Myocyte (in vitro differentiated cells): Measurements from ENCODE around the gene IFNW1. TPM values are rescaled to one million over a fixed set of nuclear protein-coding genes. Genes with fewer than 3 reads are reported as not detected.
"Not testable (repeated sequence)": the region's sequence is repeated elsewhere in the genome, so short reads cannot be mapped to it uniquely, and the experiment has no call there.

Experiments
- DNase-seq: peaks from one replicate; pipeline ENCODE4 v3.0.0-alpha.2; 2012; ENCODE audit warnings: low read depth
- polyA plus RNA-seq: library from polyadenylated mRNA; unstranded; fragments of >200 nt; gene quantifications from one replicate; pipeline ENCODE4 v1.2.1, GENCODE V29; 2012; ENCODE audit warnings: missing spikeins
- total RNA-seq: library from RNA; depleted of rRNA; stranded (reverse); fragments of >200 nt; gene quantifications from 2 replicates; pipeline ENCODE4 v1.2.3, GENCODE V29; 2014

The IFNW1 gene
- not detected in 2 replicates for total RNA-seq
- polyA plus RNA-seq: not detected

DNA sequence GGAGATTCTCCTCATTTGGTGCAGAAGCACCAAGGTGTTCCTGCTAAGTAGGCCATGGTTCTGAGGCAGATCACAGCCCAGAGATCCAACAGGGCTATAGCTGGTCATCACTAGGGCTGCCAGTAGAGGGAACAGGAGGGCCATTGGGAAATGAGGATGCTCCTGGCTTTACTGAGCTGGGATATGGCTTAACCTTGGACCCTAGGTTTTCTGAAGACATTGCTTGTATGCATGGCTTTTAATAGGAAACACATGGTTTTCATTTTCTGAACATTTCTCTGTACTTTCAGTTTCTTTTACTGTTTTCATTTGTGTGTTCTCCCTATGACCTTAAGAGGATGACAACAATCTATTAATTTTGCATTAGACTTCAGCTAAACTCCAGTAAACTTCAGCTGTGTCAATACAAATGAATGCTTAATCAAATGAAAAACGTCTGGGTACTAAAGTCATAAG lies at the start of gene IFNW1:
Gene IFNW1, minus strand, starts transcription at position 406 of the 456 bp plus-strand sequence. Its CDS starts 262 bp downstream, at position 144.
- no peak for DNase-seq

DNA sequence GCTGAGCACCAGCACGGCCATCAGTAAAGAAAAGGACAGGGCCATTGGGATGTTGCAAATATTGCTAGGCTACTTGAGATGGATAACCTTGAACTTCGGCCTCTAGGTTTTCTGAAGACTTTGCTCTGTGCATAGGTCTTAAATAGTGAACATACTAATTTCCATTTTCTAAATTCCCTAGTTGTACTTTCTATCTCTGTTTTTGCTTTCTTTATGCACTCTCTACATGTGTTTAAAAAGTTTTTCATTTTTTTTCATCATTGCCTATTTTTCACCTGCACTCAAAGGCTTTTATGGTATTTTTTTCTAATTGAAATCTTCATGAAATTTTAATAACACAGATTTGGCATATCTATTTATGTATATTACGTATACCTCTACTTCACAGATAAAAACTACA lies 45.9 kb upstream of the IFNW1 start, which contains the start of gene IFNA4:
Gene IFNA4, minus strand, starts transcription at position 101 of the 400 bp plus-strand sequence. Its CDS starts 56 bp downstream, at position 45.
- DNase-seq: not testable (repeated sequence)

DNA sequence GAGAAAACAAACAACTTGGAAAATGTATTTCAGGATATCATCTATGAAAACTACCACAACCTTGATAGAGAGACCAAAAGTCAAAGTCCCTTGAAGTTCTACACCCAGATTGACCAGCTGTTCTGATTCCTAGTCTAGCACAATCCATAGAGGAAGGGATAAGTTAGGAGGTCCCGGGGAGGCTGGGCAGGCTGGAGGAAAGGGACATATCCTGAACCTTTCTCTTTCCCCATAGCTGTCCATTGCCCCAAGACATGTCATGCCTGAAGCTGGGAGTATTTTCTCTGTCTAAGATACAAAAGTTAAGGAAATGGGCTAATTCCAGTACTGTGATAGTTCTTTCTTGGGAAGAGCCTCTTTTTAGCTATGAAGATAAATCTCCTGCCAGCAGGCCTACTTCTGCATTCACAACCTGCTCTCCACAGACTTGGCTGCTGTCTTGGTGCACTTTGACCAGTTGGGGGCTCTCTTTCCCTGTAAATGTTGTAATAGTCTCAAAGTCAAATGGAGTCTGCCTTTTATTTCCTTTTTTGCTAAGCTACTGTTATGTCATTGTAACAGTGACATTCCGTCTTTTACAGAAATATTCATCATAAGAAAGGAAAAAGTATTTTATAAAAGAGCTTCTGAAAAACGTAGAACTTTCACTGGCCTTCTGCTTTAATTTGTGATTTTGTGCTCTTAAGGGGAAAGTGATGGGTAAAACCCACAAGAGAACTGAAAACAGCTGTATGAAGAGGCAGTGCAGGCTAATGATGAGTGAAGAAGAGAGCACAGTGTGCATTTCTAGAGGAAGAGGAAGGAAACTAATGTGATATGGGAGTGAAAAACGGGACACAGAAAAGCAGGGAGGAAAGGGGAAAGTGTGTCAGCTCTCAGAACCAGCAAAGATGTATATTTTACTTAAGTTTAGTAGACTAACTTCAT lies 41.4 kb upstream of the IFNW1 start:
- DNase-seq: peak; percentile 21

DNA sequence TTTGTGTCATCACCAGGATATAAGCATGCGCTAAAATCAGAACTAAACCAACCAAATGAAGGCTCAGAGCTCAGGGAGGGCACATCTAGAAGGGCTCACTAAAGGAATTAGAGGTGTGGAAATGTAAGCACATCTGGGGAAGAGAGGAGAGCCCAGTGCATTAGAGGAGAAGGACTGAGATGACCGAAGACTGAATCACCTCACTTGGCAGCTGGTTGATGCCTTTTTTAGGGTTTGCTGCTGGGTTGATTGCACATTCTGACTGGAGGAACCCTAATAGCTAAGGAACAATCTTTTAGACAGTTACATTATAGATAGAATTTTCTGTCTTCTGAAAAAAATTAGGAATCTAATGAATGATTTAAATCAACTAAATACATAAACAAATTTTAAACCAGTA lies 33.0 kb upstream of the IFNW1 start:
- DNase-seq: no peak

DNA sequence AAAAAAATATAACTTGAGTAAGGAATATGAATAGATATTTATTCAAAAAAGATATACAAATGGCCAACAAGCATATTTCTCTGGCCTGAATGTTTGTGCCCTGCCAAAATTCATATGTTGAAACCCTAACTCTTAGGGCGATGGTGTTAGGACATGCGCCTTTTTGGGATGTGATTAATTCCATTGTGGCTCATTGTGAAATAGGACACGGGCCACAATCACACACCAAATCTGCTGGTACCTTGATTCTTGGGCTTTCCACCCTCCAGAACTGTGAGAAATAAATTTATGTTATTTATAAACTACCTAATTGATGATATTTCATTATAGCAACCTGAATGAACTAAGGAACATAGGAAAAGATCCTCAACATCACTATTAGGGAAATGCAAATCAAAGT lies 30.5 kb upstream of the IFNW1 start:
- DNase-seq: no peak

DNA sequence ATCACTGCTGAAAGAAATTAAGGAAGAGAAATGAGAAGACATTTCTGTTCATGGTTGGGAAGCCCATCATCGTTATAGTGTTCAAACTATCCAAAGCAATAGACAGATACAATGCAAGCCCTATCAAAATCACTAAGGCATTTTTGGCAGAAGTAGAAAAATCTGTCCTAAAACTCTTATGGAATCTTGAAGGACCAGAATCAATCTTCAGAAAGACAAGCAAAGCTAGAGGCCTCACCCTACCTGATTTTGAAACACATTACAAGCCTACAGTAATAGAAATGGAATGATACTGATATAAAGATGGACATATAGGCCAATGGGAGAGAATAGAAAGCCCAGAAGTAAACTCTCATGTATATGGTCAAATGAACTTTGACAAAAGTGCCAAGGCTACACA lies 29.7 kb upstream of the IFNW1 start:
- DNase-seq: no peak

DNA sequence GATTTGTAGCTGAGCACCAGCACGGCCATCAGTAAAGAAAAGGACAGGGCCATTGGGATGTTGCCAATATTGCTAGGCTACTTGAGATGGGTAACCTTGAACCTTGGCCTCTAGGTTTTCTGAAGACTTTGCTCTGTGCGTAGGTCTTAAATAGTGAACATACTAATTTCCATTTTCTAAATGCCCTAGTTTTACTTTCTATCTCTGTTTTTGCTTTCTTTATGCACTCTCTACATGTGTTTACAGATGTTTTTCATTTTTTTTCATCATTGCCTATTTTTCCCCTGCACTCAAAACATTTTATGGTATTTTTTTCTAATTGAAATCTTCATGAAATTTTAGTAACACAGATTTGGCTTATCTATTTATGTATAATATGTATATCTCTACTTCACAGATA lies 24.9 kb upstream of the IFNW1 start, which contains the start of gene IFNA21:
Gene IFNA21, minus strand, starts transcription at position 101 of the 400 bp plus-strand sequence. Its CDS starts 48 bp downstream, at position 53.
- DNase-seq: not testable (repeated sequence)

DNA sequence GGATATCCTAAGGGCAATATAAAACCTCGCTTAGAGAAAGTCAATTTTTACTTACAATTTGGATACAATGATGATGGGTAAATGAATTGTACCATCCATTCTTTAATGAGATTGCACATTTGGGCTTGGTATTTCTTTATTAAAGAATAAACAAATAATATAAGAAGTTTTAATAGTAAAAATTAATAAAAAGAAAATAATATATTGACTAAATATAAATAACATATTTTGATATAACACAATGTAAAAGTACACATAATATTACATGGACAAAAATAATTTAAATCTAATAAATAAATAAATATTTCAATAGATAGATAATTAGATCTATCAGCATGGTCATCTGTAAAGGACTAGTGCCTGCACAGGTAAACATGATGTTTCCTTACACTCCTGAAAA lies 23.9 kb upstream of the IFNW1 start:
- no peak for DNase-seq

DNA sequence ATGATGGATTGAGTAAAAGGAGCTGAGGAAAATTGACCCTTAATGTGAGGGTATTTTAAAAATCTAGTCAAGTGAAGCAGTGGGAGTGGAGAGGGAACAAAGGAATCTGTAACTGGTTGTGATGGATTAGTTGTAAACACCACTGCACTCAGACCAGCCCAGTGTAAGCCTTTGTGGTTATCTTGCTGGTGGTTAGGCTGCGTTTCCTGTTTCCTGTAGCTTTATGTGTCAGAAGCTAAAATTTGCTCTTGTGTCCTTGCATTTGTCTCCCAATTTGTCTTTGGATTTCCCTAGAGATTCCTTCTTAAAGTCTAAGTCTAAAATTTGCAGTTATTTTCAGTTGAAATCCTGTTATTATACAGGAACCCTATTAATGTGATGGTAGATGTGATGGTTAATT lies 18.5 kb upstream of the IFNW1 start:
- DNase-seq: peak; percentile 61

DNA sequence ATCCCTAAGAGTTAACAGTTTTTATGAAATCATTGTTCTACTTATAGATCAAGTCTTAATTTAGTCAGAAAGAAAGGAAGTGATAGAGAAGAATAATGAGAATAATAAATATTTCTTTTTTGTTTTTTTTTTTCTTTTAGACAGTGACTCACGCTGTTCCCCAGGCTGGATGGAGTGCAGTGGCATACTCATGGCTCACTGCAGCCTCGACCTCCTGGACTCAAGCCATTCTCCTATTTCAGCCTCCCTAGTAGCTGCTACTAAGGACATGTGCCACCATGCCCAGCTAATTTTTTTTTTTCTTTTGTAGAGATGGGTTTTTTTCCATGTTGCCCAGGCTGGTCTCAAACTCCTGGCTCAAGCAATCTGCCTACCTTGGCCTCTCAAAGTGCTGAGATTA lies 13.9 kb upstream of the IFNW1 start:
- DNase-seq: peak; percentile 7

DNA sequence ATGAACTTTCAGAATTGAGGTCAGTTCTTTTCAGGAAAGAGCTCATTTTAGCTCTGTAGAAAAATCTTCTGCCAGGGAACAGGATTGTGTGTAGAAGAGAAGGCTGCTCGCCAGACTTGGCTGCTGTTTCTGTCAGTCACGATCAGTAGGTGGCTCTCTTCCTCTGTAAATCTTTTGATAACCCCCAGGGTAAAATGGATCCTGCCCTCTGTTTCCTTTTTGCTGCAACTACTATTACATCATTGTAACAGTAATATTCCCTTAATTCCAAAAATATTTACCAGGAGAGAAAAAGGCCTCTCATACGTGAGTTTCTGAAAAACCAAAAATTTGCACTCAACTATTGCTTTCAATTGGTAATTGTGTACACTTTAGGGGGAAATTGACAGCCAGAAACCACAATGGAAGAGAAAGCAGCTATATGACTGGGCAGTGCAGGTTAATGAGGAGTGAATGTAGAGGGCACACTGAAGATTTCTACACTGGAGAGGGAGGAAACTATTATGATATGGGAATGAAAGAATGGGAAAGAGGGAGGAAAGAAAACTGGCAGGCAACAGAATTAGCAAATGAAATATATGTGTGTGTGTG lies 12.5 kb upstream of the IFNW1 start:
- DNase-seq: peak; percentile 68

DNA sequence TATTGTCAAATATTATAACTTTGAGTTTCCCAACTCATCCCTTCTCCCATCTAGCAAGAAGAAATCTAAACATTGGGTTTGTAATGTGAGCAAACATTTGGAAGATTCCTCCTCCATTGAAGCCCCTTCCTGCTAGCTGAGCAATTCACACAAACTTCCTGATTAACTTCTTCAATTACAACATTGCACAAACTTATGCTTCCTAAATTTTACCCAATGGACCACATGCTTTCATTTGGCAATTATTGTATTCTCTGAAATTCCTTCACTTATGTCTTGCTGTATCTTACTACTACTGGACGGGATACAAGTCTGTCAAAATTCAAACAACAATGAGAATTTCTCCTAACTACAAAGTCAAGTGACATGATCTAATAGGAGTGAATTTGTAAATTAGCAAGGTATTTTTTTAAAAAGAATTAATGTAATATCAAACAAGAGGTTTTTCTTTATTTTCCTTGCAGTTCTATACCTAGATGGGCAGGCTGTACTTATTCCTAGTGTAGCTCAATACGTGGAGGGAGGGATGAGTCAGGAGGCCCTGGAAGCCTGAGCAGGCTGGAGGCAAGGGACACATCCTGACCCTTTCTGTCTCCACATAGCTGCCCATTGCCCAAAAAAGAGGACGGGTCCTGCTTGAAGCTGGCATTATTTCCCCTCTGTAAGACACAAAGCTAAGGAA lies 11.8 kb upstream of the IFNW1 start:
- no peak for DNase-seq

DNA sequence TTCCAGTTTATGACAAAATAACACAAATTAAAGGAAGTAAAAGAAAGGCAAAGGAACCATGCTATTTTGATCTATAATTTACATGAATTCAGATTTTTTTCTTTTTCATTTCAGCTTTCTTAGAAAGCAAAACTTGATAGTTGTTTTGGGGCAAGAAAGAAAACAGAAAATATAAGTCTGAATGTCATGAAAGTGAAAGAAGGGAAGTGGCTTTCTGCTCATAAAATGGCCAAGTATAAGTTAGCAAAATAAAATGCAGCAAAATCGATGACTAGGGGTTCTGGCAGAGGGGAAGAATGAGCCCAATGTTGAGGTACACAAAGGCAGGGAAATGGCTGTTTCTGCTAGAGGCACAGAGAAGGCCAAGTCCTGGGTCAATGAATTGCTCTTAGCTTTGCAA lies 3.0 kb upstream of the IFNW1 start:
- DNase-seq: no peak

DNA sequence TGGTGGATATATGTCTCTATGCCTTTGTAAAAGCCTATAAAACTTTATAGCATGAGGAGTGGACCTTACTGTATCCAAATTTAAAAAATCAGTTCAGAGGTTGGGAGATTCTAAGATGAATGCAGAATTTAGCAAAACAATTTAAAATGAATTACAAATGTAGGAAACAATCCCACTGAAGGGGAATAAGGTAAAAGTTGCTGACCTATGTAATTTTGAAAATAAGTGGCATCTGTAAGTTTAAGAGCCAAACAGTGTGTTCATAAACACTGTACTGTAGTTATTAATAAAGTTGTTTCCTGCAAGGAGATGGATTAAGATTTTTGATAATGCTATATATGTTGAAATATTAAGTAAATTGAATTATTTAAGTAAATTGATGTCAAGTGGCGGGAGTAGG lies 4.6 kb downstream of the IFNW1 start:
- no peak for DNase-seq

DNA sequence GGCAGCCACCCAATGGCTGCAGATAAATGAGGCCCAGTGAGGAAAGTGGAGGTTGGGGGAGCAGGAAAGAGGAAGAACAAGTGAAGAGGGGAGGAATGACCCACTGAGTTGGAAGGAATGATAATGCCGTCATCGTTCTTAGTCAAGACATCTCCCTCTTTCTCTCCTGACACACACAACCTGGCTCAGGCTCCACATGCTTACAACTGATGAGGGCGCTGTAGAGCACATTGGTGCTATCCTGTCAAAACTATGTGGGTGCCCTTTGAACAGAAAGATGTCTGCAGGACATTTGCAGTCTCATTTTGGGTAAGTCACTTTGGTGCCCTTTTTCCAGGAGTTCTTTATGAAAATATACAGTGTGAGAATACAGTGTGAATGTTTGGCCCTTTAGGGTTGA lies 5.9 kb downstream of the IFNW1 start:
- DNase-seq: no peak

DNA sequence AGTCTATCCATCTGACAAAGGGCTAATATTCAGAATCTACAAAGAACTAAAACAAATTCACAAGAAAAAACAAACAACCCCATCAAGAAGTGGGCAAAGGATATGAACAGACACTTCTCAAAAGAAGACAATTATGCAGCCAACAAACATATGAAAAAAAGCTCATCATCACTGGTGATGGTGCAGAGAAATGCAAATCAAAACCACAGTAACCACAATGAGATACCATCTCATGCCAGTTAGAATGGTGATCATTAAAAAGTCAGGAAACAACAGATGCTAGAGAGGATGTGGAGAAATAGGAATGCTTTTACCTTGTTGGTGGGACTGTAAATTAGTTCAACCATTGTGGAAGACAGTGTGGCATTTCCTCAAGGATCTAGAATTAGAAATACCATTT lies 13.4 kb downstream of the IFNW1 start:
- peak; percentile 14 for DNase-seq

DNA sequence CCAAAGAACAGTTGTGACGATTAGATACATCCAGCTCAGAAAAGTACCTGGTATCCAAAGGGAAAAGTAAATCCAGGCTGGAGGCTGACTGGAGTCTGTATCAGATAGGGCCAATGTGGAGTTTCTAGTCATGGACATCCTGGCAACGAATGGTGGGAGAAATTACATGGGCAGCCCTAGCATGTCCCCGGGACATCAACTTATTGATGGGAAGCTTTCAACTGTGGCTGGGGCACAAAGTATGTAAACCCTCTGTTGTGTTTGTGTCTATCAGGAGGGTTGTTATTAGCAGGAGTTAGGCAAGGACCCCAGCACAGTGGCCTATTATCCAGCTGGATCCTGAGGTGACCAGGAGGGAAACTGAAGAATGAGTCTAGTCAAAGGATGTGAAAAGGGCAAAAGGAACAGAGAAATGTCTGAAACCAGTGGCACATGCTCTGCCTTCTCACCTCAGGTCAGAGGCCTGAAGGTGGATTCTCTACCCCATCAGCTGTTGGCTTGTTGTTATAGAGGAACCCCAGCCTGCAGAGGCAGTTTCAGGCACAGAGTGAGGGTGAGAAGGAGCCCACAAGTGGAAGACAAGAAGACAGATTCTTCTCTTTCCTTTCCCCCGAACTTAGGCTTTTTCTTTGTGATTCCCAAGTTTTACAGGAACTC lies 19.9 kb downstream of the IFNW1 start:
- peak; percentile 12 for DNase-seq

DNA sequence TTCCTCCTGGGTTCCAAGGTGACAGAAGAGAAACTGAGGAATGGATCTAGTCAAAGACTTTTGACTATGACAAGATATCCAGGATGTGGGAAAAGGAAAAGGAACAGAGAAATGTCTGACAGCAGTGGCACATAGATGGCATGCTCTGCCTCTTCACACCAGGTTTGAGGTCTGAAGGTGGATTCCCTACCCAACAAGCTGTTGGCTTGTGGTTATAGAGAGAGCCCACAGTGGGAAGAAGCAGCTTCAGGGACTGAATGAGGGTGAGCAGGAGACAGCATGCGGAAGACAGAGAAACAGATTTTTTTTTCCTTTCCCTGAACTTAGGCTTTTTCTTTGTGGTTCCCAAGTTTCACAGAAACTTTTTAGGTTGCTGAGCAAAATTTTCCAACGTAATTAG lies 20.6 kb downstream of the IFNW1 start:
- peak; percentile 87 for DNase-seq

DNA sequence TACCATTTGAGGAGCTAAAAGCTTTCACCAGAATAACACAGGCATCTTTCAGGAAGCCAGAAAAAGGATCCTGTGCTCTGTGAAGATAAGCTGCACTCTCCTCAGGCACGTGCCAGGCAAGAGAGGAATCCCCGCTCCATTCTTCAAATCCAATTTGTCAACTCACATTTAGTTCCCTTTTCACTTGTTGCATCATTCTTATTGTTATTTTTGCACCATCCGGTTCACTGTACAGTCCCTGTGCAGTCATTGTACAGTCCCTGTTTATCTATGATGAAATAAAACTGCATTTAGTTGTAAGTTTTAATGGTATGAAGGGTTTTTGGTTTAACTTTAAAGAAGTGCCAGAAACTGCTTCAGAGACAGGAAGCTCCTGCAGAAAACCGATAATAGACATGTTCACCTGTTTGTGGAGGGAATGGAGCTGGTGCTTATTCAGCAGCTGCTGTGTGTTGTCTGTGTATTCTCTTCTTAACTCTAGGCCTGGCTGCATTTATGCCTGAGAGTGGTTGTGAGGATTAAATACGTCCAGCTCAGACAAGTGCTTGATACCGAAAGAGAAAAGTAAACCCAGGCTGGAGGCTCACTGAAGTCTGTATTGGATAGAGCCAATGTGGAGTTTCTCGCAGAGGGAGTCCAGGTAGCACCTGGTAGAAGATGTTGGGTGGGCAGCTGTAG lies 22.4 kb downstream of the IFNW1 start:
- peak; percentile 62 for DNase-seq

DNA sequence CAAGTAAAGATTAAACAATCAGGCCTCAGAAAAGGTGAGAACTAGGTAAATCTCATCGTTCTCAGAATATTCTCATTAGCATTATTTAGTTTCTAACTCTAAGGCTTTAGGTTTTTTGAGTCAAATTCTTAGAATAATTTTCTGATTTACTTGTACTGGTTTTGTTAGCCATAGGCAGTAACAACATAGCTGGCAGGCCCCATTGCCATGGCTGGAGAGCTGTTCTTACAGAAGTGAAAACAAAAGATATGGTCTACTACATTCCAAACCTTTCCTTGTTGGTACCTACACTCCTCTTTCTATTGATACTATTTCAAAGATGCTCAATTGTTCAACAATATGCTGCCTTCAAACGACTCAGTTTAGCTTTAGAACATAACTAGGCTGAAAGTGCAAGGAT lies 27.3 kb downstream of the IFNW1 start:
- no peak for DNase-seq
